Pancreas (tissue), 10 donors: ENCODE results near the gene FAM81B. TPM values are rescaled to one million over a fixed set of nuclear protein-coding genes. Genes with fewer than 3 reads are reported as not detected.

ENCODE experiments used
- ATAC-seq, 4 donors: fragments of 200-7000 bp; cut with Tn5 transposase; one replicate each; pipeline versions ENCODE4 v1.8.0 to v1.9.1; 2020; ENCODE audit warnings: mild to moderate bottlenecking in 4 of 4, moderate library complexity in 4 of 4
- DNase-seq, 6 donors: peaks; one replicate each; pipeline ENCODE4 v3.0.0-alpha.2; 2020
- FAIRE-seq: peaks from 2 replicates; lab custom pipeline; 2012; peaks lifted over from hg19 to GRCh38; lab: Jason Lieb, UNC
- H3K27ac ChIP-seq, 4 donors: fragments of 200-600 bp; sonication (generic); 1 replicate in 3 of 4; 2 replicates in 1 of 4; pipeline versions ENCODE4 v1.5.0 to v1.8.0; 2020
- H3K27me3 ChIP-seq, 4 donors: fragments of 200-600 bp; one replicate each; pipeline ENCODE4 v1.8.0; 2021
- H3K36me3 ChIP-seq, 3 donors: fragments of 200-600 bp; sonication (generic) in 1 of 3; one replicate each; pipeline versions ENCODE4 v1.5.0 to v1.8.0; 2020 to 2021
- H3K4me1 ChIP-seq, 3 donors: fragments of 200-600 bp; one replicate each; pipeline ENCODE4 v1.8.0; 2021
- H3K4me3 ChIP-seq, 4 donors: fragments of 200-600 bp; sonication (generic) in 2 of 4; one replicate each; pipeline versions ENCODE4 v1.5.0 to v1.8.0; 2020 to 2021
- H3K9me3 ChIP-seq, 4 donors: fragments of 200-600 bp; one replicate each; pipeline ENCODE4 v1.8.0; 2021
- WGBS, 2 donors: extraction: QIAGEN DNeasy Blood & Tissue Kit; methylation state at CpG; one replicate each; pipeline ENCODE4 v1.1.7; 2013; 5-methylcytosine and 5-hydroxymethylcytosine counted together
- intact Hi-C, 3 donors: fragments of 100-400 bp; cut with DNase I; formaldehyde crosslinking; loops; one replicate each; pipeline versions ENCODE4 v1.11.1 to v1.14.2; 2022
- polyA plus RNA-seq, 2 donors: library from polyadenylated mRNA; stranded (reverse); fragments of 200-250 nt; gene quantifications; one replicate each; pipeline ENCODE4 v1.2.3, GENCODE V29; 2013
- total RNA-seq, 6 donors: library from RNA; stranded (reverse); fragmentation: NEBNext Ultra II Directional in 4 of 6; extraction: Animal tissue kit (Norgen Biotek cat#: 25700) in 4 of 6; gene quantifications; one replicate each; pipeline versions ENCODE4 v1.2.1 to v1.2.4, GENCODE V29; 2021 to 2023
- TF ChIP-seq, protein P1 (sequence below), 4 donors: fragments of 200-600 bp; sonication (generic) in 3 of 4; IDR thresholded peaks; one replicate each; pipeline versions ENCODE4 v1.5.0 to v1.8.0; 2021; ENCODE audit warnings: antibody characterized with exemption in 4 of 4
- donor health status: healthy with polysubstance abuse.
- donor health status: DM: no; HTN: no; CAD: no; lungs with moderate emphysema.
- donor health status: DM: no; HTN: no; CAD: no.
- donor health status: control.
- donor health status: control.
- donor health status: Bipolar disorder and iron deficiency.
- donor health status: DM: yes; HTN: yes; CAD: no.
- donor health status: DM: no; HTN: no; CAD: no.
- donor health status: DM: no; HTN: no; CAD: no.
- donor health status: DM: yes; HTN: yes; CAD: no.

The FAM81B gene
- total and polyA plus RNA-seq, 8 donors, result 0.27 to 0.93 (median 0.48) TPM

DNA sequence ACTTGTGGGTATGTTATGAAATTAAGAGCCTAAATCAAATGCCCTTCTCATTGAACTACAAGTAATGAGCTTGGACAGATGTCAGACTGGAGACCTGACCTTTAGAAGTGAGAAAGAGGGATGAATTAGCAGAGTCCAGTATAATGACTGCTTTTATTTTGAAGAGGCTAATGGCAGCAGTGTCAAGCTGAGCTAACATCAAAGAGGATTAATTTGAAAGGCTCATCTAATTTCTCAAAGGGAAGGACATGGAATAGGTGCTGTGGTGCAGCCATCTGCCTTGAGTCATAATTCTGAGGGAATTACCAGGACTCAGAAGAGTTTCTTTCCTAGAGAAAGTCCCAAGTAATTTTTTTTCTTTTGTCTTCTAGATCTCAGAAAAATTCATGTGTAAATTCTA lies 57.6 kb downstream of the FAM81B start:
- intact Hi-C loops, result no loop called here
- Histone ChIP-seq H3K27me3 (no peaks in the 10 kb centered on the region), H3K4me3 (no peak overlapping the region), H3K4me1 (no peaks in the 10 kb centered on the region), H3K9me3 (no peaks in the 10 kb centered on the region), H3K36me3 (no peaks in the 10 kb centered on the region), H3K27ac (no peak overlapping the region)
- TF ChIP-seq, protein P1, sequence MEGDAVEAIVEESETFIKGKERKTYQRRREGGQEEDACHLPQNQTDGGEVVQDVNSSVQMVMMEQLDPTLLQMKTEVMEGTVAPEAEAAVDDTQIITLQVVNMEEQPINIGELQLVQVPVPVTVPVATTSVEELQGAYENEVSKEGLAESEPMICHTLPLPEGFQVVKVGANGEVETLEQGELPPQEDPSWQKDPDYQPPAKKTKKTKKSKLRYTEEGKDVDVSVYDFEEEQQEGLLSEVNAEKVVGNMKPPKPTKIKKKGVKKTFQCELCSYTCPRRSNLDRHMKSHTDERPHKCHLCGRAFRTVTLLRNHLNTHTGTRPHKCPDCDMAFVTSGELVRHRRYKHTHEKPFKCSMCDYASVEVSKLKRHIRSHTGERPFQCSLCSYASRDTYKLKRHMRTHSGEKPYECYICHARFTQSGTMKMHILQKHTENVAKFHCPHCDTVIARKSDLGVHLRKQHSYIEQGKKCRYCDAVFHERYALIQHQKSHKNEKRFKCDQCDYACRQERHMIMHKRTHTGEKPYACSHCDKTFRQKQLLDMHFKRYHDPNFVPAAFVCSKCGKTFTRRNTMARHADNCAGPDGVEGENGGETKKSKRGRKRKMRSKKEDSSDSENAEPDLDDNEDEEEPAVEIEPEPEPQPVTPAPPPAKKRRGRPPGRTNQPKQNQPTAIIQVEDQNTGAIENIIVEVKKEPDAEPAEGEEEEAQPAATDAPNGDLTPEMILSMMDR (IDR thresholded peaks at IDR 0.05), result no peak
- no peak for DNase-seq
- ATAC-seq, result no peak
- no peak for FAIRE-seq

DNA sequence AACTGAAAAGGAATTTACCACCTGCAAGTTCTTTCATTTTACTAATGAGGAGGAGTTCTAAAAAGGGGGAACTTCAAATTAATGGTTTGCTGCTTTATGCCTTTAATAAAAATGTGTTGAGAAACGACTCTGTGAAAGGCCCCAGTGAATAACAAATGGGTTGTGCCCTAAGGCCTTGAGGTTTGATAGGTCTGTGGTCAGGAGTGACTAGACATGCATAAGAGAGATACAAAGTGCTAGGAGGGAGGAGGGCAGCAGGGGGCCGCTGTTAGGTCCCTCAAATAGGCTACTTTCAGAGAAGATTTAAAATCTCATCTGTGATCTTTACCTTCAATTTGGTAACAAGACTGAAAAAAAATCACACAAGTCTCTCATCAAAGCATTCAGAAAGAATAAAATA lies 58.3 kb downstream of the FAM81B start:
- Histone ChIP-seq H3K27ac (no peak overlapping the region), H3K4me3 (no peak overlapping the region), H3K27me3 (no peaks in the 10 kb centered on the region), H3K9me3 (no peaks in the 10 kb centered on the region), H3K36me3 (no peaks in the 10 kb centered on the region), H3K4me1 (no peaks in the 10 kb centered on the region)
- FAIRE-seq, result no peak
- TF ChIP-seq, protein P1 (IDR thresholded peaks at IDR 0.05), result no peak
- ATAC-seq, result no peak
- 63 to 66% methylated on average over 2 of the region's 2 CpGs for WGBS, 2 donors
- intact Hi-C loops, result no loop called here
- no peak for DNase-seq

DNA sequence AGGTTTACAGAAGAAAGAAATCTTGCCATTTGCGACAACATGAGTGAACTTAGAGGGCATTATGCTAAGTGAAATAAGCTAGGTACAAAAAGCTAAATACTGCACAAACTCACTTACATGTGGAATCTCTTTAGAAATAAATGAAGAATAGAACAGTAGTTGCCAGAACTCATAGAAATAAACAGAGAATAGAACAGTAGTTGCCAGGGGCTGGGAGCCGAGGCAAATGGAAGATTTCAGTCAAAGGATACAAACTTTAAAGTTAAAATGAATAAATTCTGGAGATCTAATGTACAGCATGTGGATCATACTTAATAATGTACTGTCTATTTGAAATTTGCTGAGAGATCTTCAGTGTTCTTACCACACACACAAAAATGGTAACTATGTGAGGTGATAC lies 63.4 kb downstream of the FAM81B start:
- H3K4me3 ChIP-seq, result no peak overlapping the region
- ATAC-seq (no peak), FAIRE-seq (no peak), DNase-seq (no peak)
- 73 to 74% methylated on average over 2 of the region's 2 CpGs for WGBS, 2 donors
- H3K27ac ChIP-seq, result no peak overlapping the region
- no peaks in the 10 kb centered on the region for H3K36me3 ChIP-seq
- H3K9me3 ChIP-seq, result no peaks in the 10 kb centered on the region
- no peaks in the 10 kb centered on the region for H3K4me1 ChIP-seq
- intact Hi-C loops, result no loop called here
- TF ChIP-seq, protein P1 (IDR thresholded peaks at IDR 0.05), result no peak
- H3K27me3 ChIP-seq, result no peaks in the 10 kb centered on the region

DNA sequence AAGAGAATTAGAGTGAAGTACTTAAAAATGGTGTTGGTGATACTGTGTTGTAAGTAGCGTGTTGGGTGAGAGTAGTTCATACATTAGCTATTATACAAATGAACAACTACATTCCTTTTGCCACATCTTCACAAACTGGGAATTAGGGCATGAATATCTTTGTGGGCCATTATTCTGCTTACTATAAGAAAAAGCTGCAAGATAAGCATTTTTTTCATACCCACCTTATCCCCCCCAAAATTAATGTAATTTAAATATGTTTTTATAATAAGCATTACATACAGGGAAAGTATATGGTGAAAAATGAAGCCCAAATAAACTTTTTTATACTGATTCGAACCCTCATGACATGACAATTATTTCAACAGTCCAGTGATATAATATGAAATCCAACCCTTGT lies 69.5 kb downstream of the FAM81B start:
- WGBS, 2 donors, result 82 to 90% methylated on average over 2 of the region's 2 CpGs
- Histone ChIP-seq H3K4me3 (no peak overlapping the region), H3K27ac (no peak overlapping the region), H3K9me3 (no peaks in the 10 kb centered on the region), H3K4me1 (no peaks in the 10 kb centered on the region), H3K36me3 (peaks cover 0 to 14% (median 0%) of the 10 kb centered on the region in 3 donors), H3K27me3 (no peaks in the 10 kb centered on the region)
- DNase-seq (no peak), FAIRE-seq (no peak), ATAC-seq (no peak)
- TF ChIP-seq, protein P1 (IDR thresholded peaks at IDR 0.05), result no peak
- intact Hi-C loops, result no loop called here

DNA sequence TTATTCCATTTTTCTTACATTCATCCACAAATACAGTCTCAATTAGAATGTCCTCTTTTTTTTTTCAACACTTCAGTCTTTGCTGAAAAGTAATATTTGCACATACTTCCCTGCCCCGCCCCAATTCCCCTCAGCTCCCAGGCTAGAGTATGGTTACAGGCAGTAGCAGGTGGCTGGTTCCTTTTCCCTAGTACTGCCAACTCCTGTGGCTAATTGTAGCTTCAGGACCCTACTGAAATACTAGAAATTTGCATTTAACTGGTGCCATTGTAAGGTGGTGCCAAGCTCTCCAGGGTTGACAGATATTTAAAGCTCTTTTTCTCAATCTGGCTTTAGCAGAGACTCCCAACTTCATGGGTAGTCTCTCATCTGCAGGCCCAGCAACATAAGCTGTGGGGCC lies 80.3 kb downstream of the FAM81B start:
- FAIRE-seq, result no peak
- peaks cover 0 to 7% (median 0%) of the 10 kb centered on the region in 3 donors for H3K36me3 ChIP-seq
- ATAC-seq, result no peak
- no peak for DNase-seq
- TF ChIP-seq, protein P1 (IDR thresholded peaks at IDR 0.05), result no peak
- H3K9me3 ChIP-seq, result no peaks in the 10 kb centered on the region
- intact Hi-C loops, result no loop called here
- no peaks in the 10 kb centered on the region for H3K27me3 ChIP-seq
- no peak overlapping the region for H3K4me3 ChIP-seq
- H3K4me1 ChIP-seq, result peaks cover 0 to 3% (median 0%) of the 10 kb centered on the region in 3 donors
- 93 to 100% methylated on average over 1 of the region's 1 CpG for WGBS, 2 donors
- no peak overlapping the region for H3K27ac ChIP-seq
